Measurements from ENCODE around the gene C1QTNF4. TPM values are rescaled to one million over a fixed set of nuclear protein-coding genes. Genes with fewer than 3 reads are reported as not detected.

C1QTNF4 gene
- total RNA-seq, 1 donor from 2014 or later: not detected

DNA sequence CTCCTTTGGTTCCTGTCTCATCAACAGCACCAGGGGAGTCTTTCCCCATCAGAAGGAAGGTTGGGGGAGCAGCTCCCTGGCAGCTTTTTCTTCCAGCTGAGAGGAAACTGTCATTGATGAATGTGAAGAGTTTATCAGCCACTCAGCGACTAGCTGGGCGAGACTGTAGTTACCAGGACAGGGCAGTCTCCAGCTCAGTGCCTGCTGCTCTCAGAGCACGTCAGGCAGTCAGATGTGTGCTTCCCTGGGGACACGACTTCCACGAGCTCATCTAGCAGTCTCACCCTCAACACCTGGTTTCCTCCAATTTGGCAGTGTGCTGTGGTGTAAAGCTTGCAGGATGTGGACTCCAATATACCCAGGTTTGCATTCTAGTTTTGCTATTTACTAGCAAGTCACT, 12.5 kb upstream of the C1QTNF4 start:
- Mint-ChIP-seq H3K9me3 (no peaks in the 10 kb centered on the region), H3K4me1 (peaks cover 8% of the 10 kb centered on the region), H3K27ac (no peak overlapping the region), H3K36me3 (ENCODE audit: low read depth) (no peaks in the 10 kb centered on the region), H3K4me3 (no peak overlapping the region), H3K27me3 (peaks cover 2% of the 10 kb centered on the region)
- ChIA-PET CTCF (no interaction called here), POLR2A (interaction anchor here (0.5 kb wide), 1 partner anchor 103 kb away, joined by 3 read pairs; no protein-coding TSS in a partner anchor)
- intact Hi-C loops (cut with micrococcal nuclease): no loop called here
- no peak for DNase-seq
- no peak for ATAC-seq (ENCODE audit: low read depth)
- TF ChIP-seq, protein P1, sequence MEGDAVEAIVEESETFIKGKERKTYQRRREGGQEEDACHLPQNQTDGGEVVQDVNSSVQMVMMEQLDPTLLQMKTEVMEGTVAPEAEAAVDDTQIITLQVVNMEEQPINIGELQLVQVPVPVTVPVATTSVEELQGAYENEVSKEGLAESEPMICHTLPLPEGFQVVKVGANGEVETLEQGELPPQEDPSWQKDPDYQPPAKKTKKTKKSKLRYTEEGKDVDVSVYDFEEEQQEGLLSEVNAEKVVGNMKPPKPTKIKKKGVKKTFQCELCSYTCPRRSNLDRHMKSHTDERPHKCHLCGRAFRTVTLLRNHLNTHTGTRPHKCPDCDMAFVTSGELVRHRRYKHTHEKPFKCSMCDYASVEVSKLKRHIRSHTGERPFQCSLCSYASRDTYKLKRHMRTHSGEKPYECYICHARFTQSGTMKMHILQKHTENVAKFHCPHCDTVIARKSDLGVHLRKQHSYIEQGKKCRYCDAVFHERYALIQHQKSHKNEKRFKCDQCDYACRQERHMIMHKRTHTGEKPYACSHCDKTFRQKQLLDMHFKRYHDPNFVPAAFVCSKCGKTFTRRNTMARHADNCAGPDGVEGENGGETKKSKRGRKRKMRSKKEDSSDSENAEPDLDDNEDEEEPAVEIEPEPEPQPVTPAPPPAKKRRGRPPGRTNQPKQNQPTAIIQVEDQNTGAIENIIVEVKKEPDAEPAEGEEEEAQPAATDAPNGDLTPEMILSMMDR (IDR thresholded peaks at IDR 0.05): no peak

DNA sequence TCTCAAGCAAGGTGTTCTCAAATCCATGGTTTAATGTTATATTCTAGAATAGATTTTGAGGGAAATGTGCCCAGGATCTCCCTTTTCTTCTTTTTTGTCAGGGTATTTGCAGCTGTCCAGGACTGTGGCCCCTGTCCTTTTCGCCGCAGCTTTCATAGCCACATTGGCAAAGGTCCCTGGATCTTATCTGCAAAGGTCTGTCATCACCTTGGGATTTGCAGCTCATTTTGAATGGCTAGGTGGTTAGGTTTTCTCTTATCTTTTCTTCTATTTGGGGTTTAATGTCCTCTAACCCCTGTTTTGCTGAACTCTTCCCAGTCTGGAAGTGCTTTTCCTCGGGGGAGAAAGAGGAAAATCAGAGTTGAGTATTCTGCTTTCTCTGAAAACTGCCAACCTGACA, 11.7 kb upstream of the C1QTNF4 start:
- Mint-ChIP-seq H3K4me3 (no peak overlapping the region), H3K9me3 (no peaks in the 10 kb centered on the region), H3K4me1 (peaks cover under 1% of the 10 kb centered on the region), H3K27me3 (peaks cover 2% of the 10 kb centered on the region), H3K36me3 (ENCODE audit: low read depth) (no peaks in the 10 kb centered on the region), H3K27ac (no peak overlapping the region)
- TF ChIP-seq, protein P1 (IDR thresholded peaks at IDR 0.05): no peak
- DNase-seq: no peak
- ChIA-PET CTCF (no interaction called here), POLR2A (no interaction called here)
- intact Hi-C loops (cut with micrococcal nuclease): no loop called here
- ATAC-seq (ENCODE audit: low read depth): no peak

DNA sequence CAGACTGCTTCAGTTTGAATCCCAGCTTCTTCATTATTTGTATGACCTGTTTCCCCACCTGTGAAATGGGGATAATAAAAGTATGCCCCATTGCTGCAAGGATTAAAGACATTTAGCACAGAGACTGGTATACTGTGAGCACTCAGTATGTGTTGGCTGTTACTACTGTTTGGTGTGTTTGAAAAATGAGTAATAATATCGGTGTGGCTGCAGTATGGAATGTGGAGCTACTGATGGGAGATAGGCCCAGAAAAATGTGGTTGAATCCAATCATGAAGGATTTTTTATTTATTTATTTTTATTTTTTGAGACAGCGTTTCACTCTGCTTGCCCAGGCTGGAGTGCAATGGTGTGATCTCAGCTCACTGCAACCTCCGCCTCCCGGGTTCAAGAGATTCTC, 9.1 kb upstream of the C1QTNF4 start:
- Mint-ChIP-seq H3K36me3 (ENCODE audit: low read depth) (no peaks in the 10 kb centered on the region), H3K27me3 (peaks cover 2% of the 10 kb centered on the region), H3K9me3 (no peaks in the 10 kb centered on the region), H3K27ac (no peak overlapping the region), H3K4me1 (no peaks in the 10 kb centered on the region), H3K4me3 (no peak overlapping the region)
- ChIA-PET POLR2A (no interaction called here), CTCF (no interaction called here)
- no peak for ATAC-seq (ENCODE audit: low read depth)
- intact Hi-C loops (cut with micrococcal nuclease): no loop called here
- no peak for DNase-seq
- TF ChIP-seq, protein P1 (IDR thresholded peaks at IDR 0.05): no peak

DNA sequence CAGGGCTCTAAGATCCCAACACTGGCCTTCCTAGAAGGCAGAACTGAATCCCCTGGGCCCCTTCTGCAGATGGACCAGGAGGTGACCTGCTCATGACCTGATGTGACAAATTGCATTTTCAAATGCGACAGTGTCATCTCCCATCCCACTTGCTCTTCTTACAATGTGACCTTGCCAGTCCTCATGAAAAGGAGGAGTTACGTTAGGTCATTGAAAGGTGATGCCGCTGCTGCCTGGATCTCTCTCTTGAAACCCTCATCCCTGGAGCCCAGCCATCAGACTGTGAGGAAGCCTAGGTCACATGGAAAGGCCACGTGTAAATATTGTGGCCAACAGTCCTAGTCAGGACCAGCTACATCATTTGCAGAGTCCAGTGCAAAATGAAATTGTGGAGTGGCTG, 5.7 kb upstream of the C1QTNF4 start:
- H3K4me3 Mint-ChIP-seq: no peak overlapping the region

DNA sequence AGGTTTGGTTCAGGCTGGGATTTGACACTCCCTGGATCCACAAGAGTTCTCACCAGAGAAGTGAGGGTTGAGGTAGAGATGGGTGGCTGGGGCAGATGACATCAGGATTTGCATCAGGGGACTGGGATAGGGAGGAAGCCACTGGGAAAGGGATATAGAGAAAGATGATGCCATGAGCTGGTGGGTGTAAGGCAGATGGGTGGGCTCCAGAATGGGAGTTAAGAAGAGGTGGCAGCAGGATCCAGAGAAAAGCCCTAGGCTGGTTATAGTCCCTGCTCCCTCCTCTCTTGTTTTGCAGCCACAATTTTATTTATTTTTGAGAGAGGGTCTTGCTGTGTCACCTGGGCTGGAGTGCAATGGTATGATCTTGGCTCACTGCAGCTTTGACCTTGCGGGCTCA, 1.8 kb upstream of the C1QTNF4 start:
- H3K4me3 Mint-ChIP-seq: no peak overlapping the region
- peaks cover 17% of the 10 kb centered on the region for H3K4me1 Mint-ChIP-seq
- DNase-seq: no peak
- ATAC-seq (ENCODE audit: low read depth): no peak
- ChIA-PET POLR2A (no interaction called here), CTCF (no interaction called here)
- H3K27me3 Mint-ChIP-seq: peaks cover 32% of the 10 kb centered on the region
- no peak overlapping the region for H3K27ac Mint-ChIP-seq
- H3K9me3 Mint-ChIP-seq: no peaks in the 10 kb centered on the region
- TF ChIP-seq, protein P1 (IDR thresholded peaks at IDR 0.05): no peak
- intact Hi-C loops (cut with micrococcal nuclease): no loop called here
- H3K36me3 Mint-ChIP-seq (ENCODE audit: low read depth): no peaks in the 10 kb centered on the region

More for the DNA sequence above, 5.7 kb upstream of the C1QTNF4 start:
- Mint-ChIP-seq H3K27me3 (peaks cover 10% of the 10 kb centered on the region), H3K36me3 (ENCODE audit: low read depth) (no peaks in the 10 kb centered on the region), H3K4me1 (no peaks in the 10 kb centered on the region), H3K9me3 (no peaks in the 10 kb centered on the region), H3K27ac (no peak overlapping the region)
- no peak for ATAC-seq (ENCODE audit: low read depth)
- TF ChIP-seq, protein P1 (IDR thresholded peaks at IDR 0.05): no peak
- no peak for DNase-seq
- intact Hi-C loops (cut with micrococcal nuclease): no loop called here
- CTCF ChIA-PET: no interaction called here
- POLR2A ChIA-PET: no interaction called here

Measured in activated B cell treated with CpG ODN at 0.5 μM for 24 hours (primary cell).